ENCODE measurements around the gene APC. TPM values are rescaled to one million over a fixed set of nuclear protein-coding genes. Genes with fewer than 3 reads are reported as not detected.

Gene APC
- total and polyA plus RNA-seq, 2 of the 13 experiments (the other 11 are each of a cell fraction or from before 2014, with no cell fraction given), result 6.1 to 19.0 TPM

DNA sequence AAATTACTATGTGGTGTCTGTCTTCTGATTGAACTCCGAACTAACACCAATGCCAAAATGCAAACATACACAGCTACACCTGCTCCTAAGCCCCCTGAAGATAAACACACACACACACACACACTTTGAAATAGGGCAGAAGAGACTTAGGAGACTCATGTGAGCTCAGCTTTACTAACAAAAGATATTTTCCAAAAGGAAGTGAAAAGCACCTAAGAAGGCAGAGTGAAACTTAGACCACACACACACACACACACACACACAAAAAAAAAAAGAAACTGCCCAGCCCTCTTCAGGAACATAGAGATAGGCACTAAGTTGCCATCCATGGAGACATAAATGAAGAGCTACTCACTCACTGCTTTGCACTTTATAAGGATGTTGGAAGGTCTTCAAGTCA lies 45.2 kb upstream of the APC start (continued):
- TF ChIP-seq, protein P1, sequence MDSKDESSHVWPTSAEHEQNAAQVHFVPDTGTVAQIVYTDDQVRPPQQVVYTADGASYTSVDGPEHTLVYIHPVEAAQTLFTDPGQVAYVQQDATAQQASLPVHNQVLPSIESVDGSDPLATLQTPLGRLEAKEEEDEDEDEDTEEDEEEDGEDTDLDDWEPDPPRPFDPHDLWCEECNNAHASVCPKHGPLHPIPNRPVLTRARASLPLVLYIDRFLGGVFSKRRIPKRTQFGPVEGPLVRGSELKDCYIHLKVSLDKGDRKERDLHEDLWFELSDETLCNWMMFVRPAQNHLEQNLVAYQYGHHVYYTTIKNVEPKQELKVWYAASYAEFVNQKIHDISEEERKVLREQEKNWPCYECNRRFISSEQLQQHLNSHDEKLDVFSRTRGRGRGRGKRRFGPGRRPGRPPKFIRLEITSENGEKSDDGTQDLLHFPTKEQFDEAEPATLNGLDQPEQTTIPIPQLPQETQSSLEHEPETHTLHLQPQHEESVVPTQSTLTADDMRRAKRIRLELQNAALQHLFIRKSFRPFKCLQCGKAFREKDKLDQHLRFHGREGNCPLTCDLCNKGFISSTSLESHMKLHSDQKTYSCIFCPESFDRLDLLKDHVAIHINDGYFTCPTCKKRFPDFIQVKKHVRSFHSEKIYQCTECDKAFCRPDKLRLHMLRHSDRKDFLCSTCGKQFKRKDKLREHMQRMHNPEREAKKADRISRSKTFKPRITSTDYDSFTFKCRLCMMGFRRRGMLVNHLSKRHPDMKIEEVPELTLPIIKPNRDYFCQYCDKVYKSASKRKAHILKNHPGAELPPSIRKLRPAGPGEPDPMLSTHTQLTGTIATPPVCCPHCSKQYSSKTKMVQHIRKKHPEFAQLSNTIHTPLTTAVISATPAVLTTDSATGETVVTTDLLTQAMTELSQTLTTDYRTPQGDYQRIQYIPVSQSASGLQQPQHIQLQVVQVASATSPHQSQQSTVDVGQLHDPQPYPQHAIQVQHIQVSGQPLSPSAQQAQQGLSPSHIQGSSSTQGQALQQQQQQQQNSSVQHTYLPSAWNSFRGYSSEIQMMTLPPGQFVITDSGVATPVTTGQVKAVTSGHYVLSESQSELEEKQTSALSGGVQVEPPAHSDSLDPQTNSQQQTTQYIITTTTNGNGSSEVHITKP (CRISPR knock-in tag; IDR thresholded peaks at IDR 0.05; ENCODE audit: low read depth), result no peak
- no peak for TF ChIP-seq TCF7 (IDR thresholded peaks at IDR 0.05; ENCODE audit: low read depth)
- TF ChIP-seq CCAR2 (optimal IDR thresholded peaks at IDR 0.05; ENCODE audit: low read depth, low read length), result no peak
- no peak for TF ChIP-seq NFE2 (CRISPR knock-in tag; IDR thresholded peaks at IDR 0.05)
- no peak for TF ChIP-seq ZNF589 (CRISPR knock-in tag; conservative IDR thresholded peaks at IDR 0.05)
- TF ChIP-seq, protein P2, sequence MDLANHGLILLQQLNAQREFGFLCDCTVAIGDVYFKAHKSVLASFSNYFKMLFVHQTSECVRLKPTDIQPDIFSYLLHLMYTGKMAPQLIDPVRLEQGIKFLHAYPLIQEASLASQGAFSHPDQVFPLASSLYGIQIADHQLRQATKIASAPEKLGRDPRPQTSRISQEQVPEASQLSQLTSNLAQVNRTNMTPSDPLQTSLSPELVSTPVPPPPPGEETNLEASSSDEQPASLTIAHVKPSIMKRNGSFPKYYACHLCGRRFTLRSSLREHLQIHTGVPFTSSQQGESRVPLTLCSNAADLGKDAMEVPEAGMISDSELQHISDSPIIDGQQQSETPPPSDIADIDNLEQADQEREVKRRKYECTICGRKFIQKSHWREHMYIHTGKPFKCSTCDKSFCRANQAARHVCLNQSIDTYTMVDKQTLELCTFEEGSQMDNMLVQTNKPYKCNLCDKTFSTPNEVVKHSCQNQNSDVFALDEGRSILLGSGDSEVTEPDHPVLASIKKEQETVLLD (CRISPR knock-in tag; IDR thresholded peaks at IDR 0.05; ENCODE audit: low read depth), result no peak

DNA sequence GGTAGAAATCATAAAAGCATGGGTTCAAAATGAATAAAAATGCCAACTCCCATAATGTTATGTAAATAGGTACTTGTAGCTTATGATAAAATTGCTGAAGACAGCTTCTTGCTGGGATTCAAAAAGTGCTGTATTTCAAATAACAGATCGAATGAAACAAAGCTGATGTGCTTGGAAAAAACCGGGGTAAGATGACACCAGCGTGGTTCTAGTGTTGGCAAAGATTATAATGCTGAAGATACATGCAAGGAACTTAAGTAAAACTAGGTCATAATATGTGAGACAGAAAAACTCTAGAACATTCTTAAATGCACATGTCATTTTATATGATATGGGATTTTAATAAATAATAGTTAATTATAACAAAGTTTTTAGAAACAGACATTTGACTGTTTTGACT lies 44.4 kb upstream of the APC start:
- Histone ChIP-seq H2AFZ (ENCODE audit: low read length) (no peak overlapping the region), H3K27ac (ENCODE audit: extremely low read length, insufficient read depth, low read length) (no peak overlapping the region), H3K27me3 (ENCODE audit: control insufficient read depth in 1 of 2, insufficient read depth in 2 of 2, low read length in 2 of 2) (no peaks in the 10 kb centered on the region), H3K4me3 (replicated peaks in 1 of 3; ENCODE audit: insufficient read depth in 1 of 3, low read depth in 2 of 3, low read length in 3 of 3) (no peak overlapping the region), H3K9ac (ENCODE audit: insufficient read depth, low read depth, low read length) (no peak overlapping the region), H3K9me3 (ENCODE audit: low read length) (no peaks in the 10 kb centered on the region), H3K4me2 (ENCODE audit: low read depth, low read length) (no peak overlapping the region), H3K36me3 (replicated peaks in 1 of 2; ENCODE audit: control insufficient read depth in 1 of 2, insufficient read depth in 2 of 2, low read length in 2 of 2) (no peaks in the 10 kb centered on the region), H3K4me1 (ENCODE audit: insufficient read depth, low read length) (no peaks in the 10 kb centered on the region), H3K79me2 (ENCODE audit: insufficient read depth, low read length) (no peaks in the 10 kb centered on the region), H4K20me1 (ENCODE audit: insufficient read depth, low read length) (no peaks in the 10 kb centered on the region)
- WGBS (ENCODE audit: low lambda C conversion rate), result 5% methylated on average over 3 of the region's 3 CpGs
- CTCF ChIA-PET (ENCODE audit: low intra/inter-chr PET ratio, low total read pairs), result interaction anchor here (2.5 kb wide), 1 partner anchor 64 kb away, joined by 19 read pairs; no protein-coding TSS in a partner anchor
- no peak for TF ChIP-seq POLR2G (IDR thresholded peaks at IDR 0.05; ENCODE audit: low read depth, low read length)
- in situ Hi-C loops (cut with HindIII; ENCODE audit: extremely low pct_ligation_motif_present, low pct_unique_long_range_greater_than_20kb) (loop anchor here (5.0 kb wide), 2 partner anchors 59 to 154 kb away; no protein-coding TSS in a partner anchor), intact Hi-C loops (cut with micrococcal nuclease; ENCODE audit: unreplicated experiment) (loop anchor here (2.0 kb wide), 1 partner anchor 156 kb away; no protein-coding TSS in a partner anchor)
- ATAC-seq (no peak), DNase-seq (ENCODE audit: low spot score) (no peak), FAIRE-seq (no peak)
- POLR2A ChIA-PET, result no interaction called here
- BruUV-seq (replicated peaks), result no TSS peak
